ENCODE data around the gene CPN2. TPM values are rescaled to one million over a fixed set of nuclear protein-coding genes. Genes with fewer than 3 reads are reported as not detected.

The CPN2 gene
- total and polyA plus RNA-seq, 9 donors = 0.04 to 0.21 (median 0.07) TPM; not detected in 3

DNA sequence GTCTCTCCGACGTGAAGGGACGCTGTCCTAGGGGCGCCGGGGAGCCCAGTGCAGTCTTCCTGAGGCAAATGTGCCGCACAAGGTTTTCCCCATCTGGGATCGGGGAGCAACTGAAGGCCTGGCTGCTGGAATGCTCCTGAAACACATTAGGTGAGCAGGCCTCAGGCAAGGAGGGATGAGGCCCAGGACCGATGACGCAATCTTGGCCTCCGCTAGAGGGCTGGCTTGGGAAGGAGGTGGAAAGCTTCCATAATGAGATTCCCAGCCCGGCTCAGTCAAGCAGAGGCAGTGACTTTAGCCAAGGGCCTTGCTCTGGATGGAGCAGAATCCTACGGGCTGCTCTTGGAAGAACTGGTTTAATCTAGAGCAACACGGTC, 50.8 kb downstream of the CPN2 start:
- DNase-seq = peak; percentile 97
- 21% methylated on average over 9 of the region's 13 CpGs for WGBS (ENCODE audit: insufficient coverage)
- Histone ChIP-seq H3K4me3 (ENCODE audit: low read length) (no peak overlapping the region), H3K27ac (ENCODE audit: low read length) (peak overlapping the region; percentile 91), H3K27me3 (ENCODE audit: control insufficient read depth, insufficient read depth, low read length) (peaks cover 46% of the 10 kb centered on the region), H3K4me1 (ENCODE audit: control insufficient read depth, insufficient read depth, low read length) (peaks cover 14% of the 10 kb centered on the region), H3K36me3 (ENCODE audit: control insufficient read depth, insufficient read depth, low read length) (no peaks in the 10 kb centered on the region), H3K9me3 (replicated peaks; ENCODE audit: control insufficient read depth, low read depth, low read length) (no peaks in the 10 kb centered on the region)

DNA sequence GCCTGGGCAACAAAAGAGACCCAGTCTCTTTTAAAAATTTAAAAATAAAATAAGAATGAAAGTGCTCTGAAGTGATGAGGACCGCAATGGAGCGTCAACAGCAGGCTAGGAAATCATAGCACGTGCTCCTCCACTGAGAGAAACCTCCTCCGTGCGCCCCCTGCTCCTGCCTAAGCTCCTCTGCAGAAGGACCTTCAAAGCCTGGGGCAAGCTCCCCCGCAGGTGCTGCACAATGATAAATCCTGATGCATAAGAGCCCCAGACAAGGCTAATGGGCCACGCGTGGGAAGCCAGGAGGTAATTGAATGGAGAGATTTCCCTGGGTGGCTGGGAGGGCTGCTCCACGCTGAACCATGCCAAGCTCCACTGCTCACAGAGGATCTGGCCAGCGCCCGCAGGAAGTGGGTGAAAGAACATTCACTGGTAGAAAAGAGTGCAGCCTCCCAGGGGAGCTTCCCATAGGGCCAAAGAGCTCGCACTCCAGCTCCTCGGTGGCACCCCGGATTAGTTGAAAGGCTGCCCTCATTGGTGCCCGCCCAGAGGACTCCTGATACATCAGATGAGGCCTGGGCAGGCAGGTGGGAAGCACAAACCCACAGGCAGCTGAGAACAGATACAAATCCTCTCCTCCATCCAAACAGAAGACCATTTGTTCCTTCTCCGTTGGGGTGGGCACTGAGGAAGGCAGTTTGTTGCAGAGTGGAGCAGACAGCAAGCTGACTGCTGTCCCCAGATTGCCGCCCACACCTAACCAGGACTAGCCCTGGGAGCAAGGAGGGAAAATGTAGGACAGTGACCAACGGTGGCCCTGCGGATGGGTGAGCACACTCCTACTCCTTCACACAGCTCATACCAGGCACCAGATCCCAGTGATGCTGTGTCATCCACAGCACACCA, 52.5 kb downstream of the CPN2 start:
- Histone ChIP-seq H3K9me3 (replicated peaks; ENCODE audit: control insufficient read depth, low read depth, low read length) (no peaks in the 10 kb centered on the region), H3K4me3 (ENCODE audit: low read length) (no peak overlapping the region), H3K4me1 (ENCODE audit: control insufficient read depth, insufficient read depth, low read length) (peaks cover 14% of the 10 kb centered on the region), H3K36me3 (ENCODE audit: control insufficient read depth, insufficient read depth, low read length) (no peaks in the 10 kb centered on the region), H3K27ac (ENCODE audit: low read length) (no peak overlapping the region), H3K27me3 (ENCODE audit: control insufficient read depth, insufficient read depth, low read length) (peaks cover 39% of the 10 kb centered on the region)
- DNase-seq = no peak
- WGBS (ENCODE audit: insufficient coverage) = 82% methylated on average over 14 of the region's 19 CpGs

DNA sequence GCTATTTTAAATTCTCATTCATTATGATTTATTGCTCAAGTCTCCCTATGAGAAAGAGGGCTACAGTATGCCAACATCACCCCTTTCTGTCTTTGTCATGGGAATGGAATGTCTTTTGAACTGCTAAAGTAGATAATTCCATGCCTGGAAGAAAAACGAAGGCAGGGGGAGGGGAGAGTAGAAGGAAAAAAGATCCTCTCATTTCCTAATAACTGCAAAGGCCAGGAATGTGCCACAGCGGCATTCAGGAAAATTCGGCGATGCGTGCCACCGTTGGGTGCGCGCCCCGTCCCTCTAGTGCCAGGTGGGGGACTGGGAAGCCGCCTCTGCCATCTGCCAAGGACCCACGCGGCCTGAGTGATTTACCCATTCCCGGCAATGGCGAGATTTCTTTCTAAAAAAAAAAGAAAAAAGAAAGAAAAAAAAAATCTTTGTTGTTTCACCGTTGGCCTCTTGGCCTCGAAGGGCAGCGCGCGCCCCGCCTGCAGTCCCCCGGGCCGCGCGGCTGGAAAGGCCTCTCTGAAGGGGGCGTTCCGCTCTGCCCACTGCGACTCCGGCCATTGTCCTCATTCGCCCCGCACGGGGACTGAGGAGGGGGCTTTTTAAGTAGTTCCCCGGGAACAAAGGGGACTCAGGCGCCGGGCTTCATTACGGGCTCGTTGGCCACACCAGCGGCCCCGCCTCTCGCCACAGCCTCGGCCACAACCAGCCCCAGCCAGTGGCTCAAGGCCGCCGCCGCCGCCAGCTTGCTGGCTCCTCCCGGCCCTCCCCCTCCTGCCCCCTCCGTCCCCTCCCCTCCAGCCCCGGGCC, 54.5 kb downstream of the CPN2 start:
- no peaks in the 10 kb centered on the region for H3K36me3 ChIP-seq (ENCODE audit: control insufficient read depth, insufficient read depth, low read length)
- no peak overlapping the region for H3K27ac ChIP-seq (ENCODE audit: low read length)
- H3K27me3 ChIP-seq (ENCODE audit: control insufficient read depth, insufficient read depth, low read length) = peaks cover 26% of the 10 kb centered on the region
- no peaks in the 10 kb centered on the region for H3K9me3 ChIP-seq (replicated peaks; ENCODE audit: control insufficient read depth, low read depth, low read length)
- peak; percentile 79 for DNase-seq
- peaks cover 14% of the 10 kb centered on the region for H3K4me1 ChIP-seq (ENCODE audit: control insufficient read depth, insufficient read depth, low read length)
- 8% methylated on average over 28 of the region's 47 CpGs for WGBS (ENCODE audit: insufficient coverage)
- H3K4me3 ChIP-seq (ENCODE audit: low read length) = peak overlapping the region; percentile 37

GRCh38 chr3:194294895-194295214, 56.3 kb downstream of the CPN2 start:
- Histone ChIP-seq H3K4me3 (ENCODE audit: low read length) (no peak overlapping the region), H3K27me3 (ENCODE audit: control insufficient read depth, insufficient read depth, low read length) (peaks cover 19% of the 10 kb centered on the region), H3K4me1 (ENCODE audit: control insufficient read depth, insufficient read depth, low read length) (peaks cover 9% of the 10 kb centered on the region), H3K9me3 (replicated peaks; ENCODE audit: control insufficient read depth, low read depth, low read length) (peaks cover 3% of the 10 kb centered on the region), H3K36me3 (ENCODE audit: control insufficient read depth, insufficient read depth, low read length) (no peaks in the 10 kb centered on the region), H3K27ac (ENCODE audit: low read length) (no peak overlapping the region)
- DNase-seq = no peak
- 50% methylated on average over 3 of the region's 5 CpGs for WGBS (ENCODE audit: insufficient coverage)

DNA sequence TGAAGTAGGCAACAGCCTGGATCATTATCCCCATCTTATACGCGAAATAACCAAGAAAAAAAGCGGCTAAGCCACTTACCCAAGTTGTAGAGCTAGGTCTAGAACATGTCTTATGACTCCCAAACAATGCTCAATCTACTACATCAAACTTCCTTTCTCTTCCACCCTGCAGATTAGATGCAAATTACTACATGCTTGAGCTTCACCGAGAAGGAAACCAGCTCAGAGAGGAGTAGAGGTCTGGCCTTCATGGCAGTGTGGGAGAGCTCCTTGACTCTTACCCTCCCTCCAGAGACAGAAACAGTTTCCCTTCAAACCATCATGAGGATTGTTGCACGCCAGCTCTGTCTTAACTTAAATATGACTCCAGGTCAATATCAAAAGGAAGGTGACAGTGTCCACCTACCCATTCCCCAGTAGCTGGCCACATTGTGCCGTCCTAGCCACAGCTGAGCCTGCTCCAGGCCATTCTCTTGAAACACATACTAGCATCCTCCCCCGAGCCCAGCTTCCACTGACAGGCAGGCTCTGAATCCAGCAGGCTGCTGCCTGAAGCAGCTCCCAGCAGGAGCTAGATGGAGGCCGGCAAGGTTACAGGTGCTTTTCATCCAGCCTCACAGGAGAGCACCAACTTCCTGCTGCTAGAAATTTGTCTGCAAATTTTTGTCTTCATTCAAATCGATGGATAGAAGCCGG, 56.8 kb downstream of the CPN2 start:
- H3K9me3 ChIP-seq (replicated peaks; ENCODE audit: control insufficient read depth, low read depth, low read length) = peaks cover 3% of the 10 kb centered on the region
- DNase-seq = no peak
- 61% methylated on average over 3 of the region's 10 CpGs for WGBS (ENCODE audit: insufficient coverage)
- H3K36me3 ChIP-seq (ENCODE audit: control insufficient read depth, insufficient read depth, low read length) = no peaks in the 10 kb centered on the region
- H3K27me3 ChIP-seq (ENCODE audit: control insufficient read depth, insufficient read depth, low read length) = peaks cover 19% of the 10 kb centered on the region
- H3K27ac ChIP-seq (ENCODE audit: low read length) = no peak overlapping the region
- H3K4me1 ChIP-seq (ENCODE audit: control insufficient read depth, insufficient read depth, low read length) = peaks cover 9% of the 10 kb centered on the region
- no peak overlapping the region for H3K4me3 ChIP-seq (ENCODE audit: low read length)

- WGBS (ENCODE audit: insufficient coverage) = 93% methylated on average over 2 of the region's 2 CpGs
- H3K9me3 ChIP-seq (replicated peaks; ENCODE audit: control insufficient read depth, low read depth, low read length) = peaks cover 3% of the 10 kb centered on the region
These were observed 57.5 kb downstream of the CPN2 start for GRCh38 chr3:194293546-194294198.

GRCh38 chr3:194292331-194292730, 58.8 kb downstream of the CPN2 start:
- peaks cover 19% of the 10 kb centered on the region for H3K27me3 ChIP-seq (ENCODE audit: control insufficient read depth, insufficient read depth, low read length)
- H3K36me3 ChIP-seq (ENCODE audit: control insufficient read depth, insufficient read depth, low read length) = no peaks in the 10 kb centered on the region
- no peak overlapping the region for H3K27ac ChIP-seq (ENCODE audit: low read length)
- no peak overlapping the region for H3K4me3 ChIP-seq (ENCODE audit: low read length)
- H3K4me1 ChIP-seq (ENCODE audit: control insufficient read depth, insufficient read depth, low read length) = peaks cover 14% of the 10 kb centered on the region
- peaks cover 3% of the 10 kb centered on the region for H3K9me3 ChIP-seq (replicated peaks; ENCODE audit: control insufficient read depth, low read depth, low read length)
- 87% methylated on average over 3 of the region's 3 CpGs for WGBS (ENCODE audit: insufficient coverage)
- no peak for DNase-seq

More at GRCh38 chr3:194293546-194294198, 57.5 kb downstream of the CPN2 start:
- Histone ChIP-seq H3K27me3 (ENCODE audit: control insufficient read depth, insufficient read depth, low read length) (peaks cover 19% of the 10 kb centered on the region), H3K4me1 (ENCODE audit: control insufficient read depth, insufficient read depth, low read length) (peaks cover 9% of the 10 kb centered on the region), H3K27ac (ENCODE audit: low read length) (no peak overlapping the region), H3K4me3 (ENCODE audit: low read length) (no peak overlapping the region), H3K36me3 (ENCODE audit: control insufficient read depth, insufficient read depth, low read length) (no peaks in the 10 kb centered on the region)
- DNase-seq = no peak

Other genes starting within 250 kb of the CPN2 start
- gene HES1, start 215.2 kb downstream of the CPN2 start, total RNA-seq = 29.4 TPM
- gene HES1, start 215.2 kb downstream of the CPN2 start, polyA plus RNA-seq (ENCODE audit: insufficient read depth in 1 of 8, insufficient read length in 8 of 8, low replicate concordance in 1 of 8) = 10 to 100 TPM; 26.2 to 45.1 (median 35.6) TPM
- gene LRRC15, start 18.4 kb upstream of the CPN2 start, total RNA-seq = 1.7 TPM
- 1 to 10 TPM in 1 of 8 donors, under 1 TPM in 7; 0.23 to 1.2 (median 0.45) TPM for gene LRRC15, start 18.4 kb upstream of the CPN2 start, polyA plus RNA-seq (ENCODE audit: insufficient read depth in 1 of 8, insufficient read length in 8 of 8, low replicate concordance in 1 of 8)
- 0.35 TPM for gene GP5, start 47.9 kb upstream of the CPN2 start, total RNA-seq
- under 1 TPM; 0.07 to 0.52 (median 0.24) TPM for gene GP5, start 47.9 kb upstream of the CPN2 start, polyA plus RNA-seq (ENCODE audit: insufficient read depth in 1 of 8, insufficient read length in 8 of 8, low replicate concordance in 1 of 8)
- 35.2 TPM for gene ATP13A3, start 135.7 kb upstream of the CPN2 start, total RNA-seq
- gene ATP13A3, start 135.7 kb upstream of the CPN2 start, polyA plus RNA-seq (ENCODE audit: insufficient read depth in 1 of 8, insufficient read length in 8 of 8, low replicate concordance in 1 of 8) = 10 to 100 TPM; 16.0 to 33.2 (median 22.0) TPM

All from muscle of leg (tissue), 11 donors.